Measurements from ENCODE around the gene TLE1. TPM values are rescaled to one million over a fixed set of nuclear protein-coding genes. Genes with fewer than 3 reads are reported as not detected.

Gene TLE1
- total and polyA plus RNA-seq, 8 donors = 23.7 to 136 (median 58.7) TPM

GRCh38 chr9:81626511-81626910 lies 62.8 kb downstream of the TLE1 start:
- Histone ChIP-seq H3K9me3 (no peaks in the 10 kb centered on the region), H3K4me1 (peaks cover 0 to 30% (median 14%) of the 10 kb centered on the region in 4 donors), H3K36me3 (peaks cover 0 to 16% (median 11%) of the 10 kb centered on the region in 4 donors), H3K27ac (no peak overlapping the region), H3K4me3 (no peak overlapping the region), H3K27me3 (no peaks in the 10 kb centered on the region)
- intact Hi-C loops (cut with DNase I; ENCODE audit: low total_unique reads) = no loop called here
- 77 to 86% (median 84%) methylated on average over 4 of the region's 4 CpGs for WGBS, 5 donors
- DNase-seq = no peak
- TF ChIP-seq EP300 (IDR thresholded peaks at IDR 0.05) (no peak), CTCF (IDR thresholded peaks at IDR 0.05) (no peak), POLR2A (IDR thresholded peaks at IDR 0.05) (no peak), POLR2AphosphoS5 (IDR thresholded peaks at IDR 0.05) (no peak)

- Histone ChIP-seq H3K9me3 (no peaks in the 10 kb centered on the region), H3K4me1 (peaks cover 0 to 34% (median 17%) of the 10 kb centered on the region in 4 donors), H3K36me3 (peaks cover 0 to 10% (median 6%) of the 10 kb centered on the region in 4 donors), H3K27me3 (no peaks in the 10 kb centered on the region), H3K4me3 (no peak overlapping the region), H3K27ac (no peak overlapping the region)
- DNase-seq = no peak
- TF ChIP-seq POLR2AphosphoS5 (IDR thresholded peaks at IDR 0.05) (no peak), POLR2A (IDR thresholded peaks at IDR 0.05) (no peak), CTCF (IDR thresholded peaks at IDR 0.05) (no peak), EP300 (IDR thresholded peaks at IDR 0.05) (no peak)
- 89 to 96% (median 95%) methylated on average over 6 of the region's 6 CpGs for WGBS, 5 donors
- intact Hi-C loops (cut with DNase I; ENCODE audit: low total_unique reads) = no loop called here
Observed at GRCh38 chr9:81625969-81626368, 63.4 kb downstream of the TLE1 start.

GRCh38 chr9:81623778-81624177 lies 65.6 kb downstream of the TLE1 start:
- no peak overlapping the region for H3K27ac ChIP-seq
- DNase-seq = no peak
- no peaks in the 10 kb centered on the region for H3K27me3 ChIP-seq
- intact Hi-C loops (cut with DNase I; ENCODE audit: low total_unique reads) = no loop called here
- peaks cover 0 to 41% (median 12%) of the 10 kb centered on the region in 4 donors for H3K4me1 ChIP-seq
- 84 to 94% (median 94%) methylated on average over 3 of the region's 3 CpGs for WGBS, 5 donors
- TF ChIP-seq POLR2A (IDR thresholded peaks at IDR 0.05) (no peak), CTCF (IDR thresholded peaks at IDR 0.05) (no peak), POLR2AphosphoS5 (IDR thresholded peaks at IDR 0.05) (no peak), EP300 (IDR thresholded peaks at IDR 0.05) (no peak)
- no peak overlapping the region for H3K4me3 ChIP-seq
- no peaks in the 10 kb centered on the region for H3K9me3 ChIP-seq
- peaks cover 0 to 28% (median 22%) of the 10 kb centered on the region in 4 donors for H3K36me3 ChIP-seq

GRCh38 chr9:81622471-81623255 lies 66.7 kb downstream of the TLE1 start:
- 81 to 88% (median 83%) methylated on average over 13 of the region's 13 CpGs for WGBS, 5 donors
- H3K27ac ChIP-seq = no peak overlapping the region

More at GRCh38 chr9:81622471-81623255, 66.7 kb downstream of the TLE1 start:
- intact Hi-C loops (cut with DNase I; ENCODE audit: low total_unique reads) = no loop called here
- TF ChIP-seq EP300 (IDR thresholded peaks at IDR 0.05) (no peak), CTCF (IDR thresholded peaks at IDR 0.05) (no peak), POLR2A (IDR thresholded peaks at IDR 0.05) (no peak), POLR2AphosphoS5 (IDR thresholded peaks at IDR 0.05) (no peak)
- Histone ChIP-seq H3K36me3 (peaks cover 0 to 39% (median 23%) of the 10 kb centered on the region in 4 donors), H3K4me1 (peaks cover 0 to 42% (median 11%) of the 10 kb centered on the region in 4 donors), H3K27me3 (no peaks in the 10 kb centered on the region), H3K4me3 (no peak overlapping the region), H3K9me3 (no peaks in the 10 kb centered on the region)
- DNase-seq = no peak

Measured in stomach (tissue), 9 donors.